MV-4-11 (cell line): ENCODE results near the gene METTL4.
"Not testable (repeated sequence)": the region's sequence is repeated elsewhere in the genome, so short reads cannot be mapped to it uniquely, and the experiment has no call there.

Experiments
- DNase-seq: peaks from one replicate; lab custom pipeline; 2025; lab: John Stamatoyannopoulos, UW

METTL4 gene

DNA sequence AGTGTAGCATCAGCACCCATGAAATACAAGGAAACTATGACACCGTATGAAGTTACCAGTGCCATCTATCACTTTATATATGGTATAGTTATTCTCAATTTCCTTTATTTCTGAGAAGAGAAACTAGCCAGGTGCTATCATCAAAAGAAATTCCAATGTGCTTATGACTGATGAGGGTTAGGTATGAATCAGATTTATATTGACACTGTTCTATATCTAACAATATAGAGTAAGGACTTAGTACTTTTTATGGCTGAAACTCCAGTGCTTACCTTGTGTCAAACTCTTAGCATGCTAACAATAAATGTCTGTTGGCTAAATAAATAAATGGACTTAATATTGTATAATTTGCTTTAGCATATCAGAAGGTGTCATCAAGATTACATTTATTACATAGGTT is 6.9 kb downstream of the METTL4 start:
- DNase-seq = no peak

DNA sequence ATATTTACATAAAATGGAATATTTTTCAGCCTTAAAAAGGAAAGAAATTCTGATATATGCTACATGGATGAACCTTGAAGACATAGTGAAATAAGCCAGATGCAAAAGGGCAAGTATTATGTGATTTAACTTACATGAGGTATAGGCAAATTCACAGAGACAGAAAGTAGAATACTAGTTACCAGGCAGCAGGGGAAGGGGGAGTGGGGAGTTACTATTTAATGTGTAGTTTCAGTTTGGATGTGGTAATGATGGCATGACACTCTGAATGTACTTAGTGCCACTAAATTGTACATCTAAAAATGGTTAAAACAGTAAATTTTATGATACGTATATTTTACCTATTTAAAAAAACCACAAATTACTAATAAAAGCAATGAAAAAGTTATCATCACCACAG is 12.1 kb downstream of the METTL4 start:
- no peak for DNase-seq

DNA sequence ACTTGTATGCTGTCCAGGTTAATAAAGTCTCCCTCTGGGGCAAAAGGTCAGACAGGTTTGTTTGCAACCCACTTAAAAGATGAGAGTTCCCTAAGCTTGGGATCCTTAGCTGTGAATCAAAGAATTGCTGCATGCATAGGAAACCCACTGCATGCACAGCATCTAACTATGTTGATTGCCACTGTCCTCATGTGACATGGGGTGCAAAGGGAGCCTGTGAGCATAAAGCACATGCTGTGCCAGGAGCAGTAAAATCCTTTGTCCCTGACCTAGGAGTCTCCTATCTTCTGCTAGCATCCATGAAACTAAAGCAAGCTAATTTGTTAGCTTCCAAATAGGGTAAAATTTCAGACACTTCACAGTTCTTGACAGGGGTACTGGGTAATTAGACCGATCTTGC is 13.8 kb downstream of the METTL4 start:
- DNase-seq = no peak

DNA sequence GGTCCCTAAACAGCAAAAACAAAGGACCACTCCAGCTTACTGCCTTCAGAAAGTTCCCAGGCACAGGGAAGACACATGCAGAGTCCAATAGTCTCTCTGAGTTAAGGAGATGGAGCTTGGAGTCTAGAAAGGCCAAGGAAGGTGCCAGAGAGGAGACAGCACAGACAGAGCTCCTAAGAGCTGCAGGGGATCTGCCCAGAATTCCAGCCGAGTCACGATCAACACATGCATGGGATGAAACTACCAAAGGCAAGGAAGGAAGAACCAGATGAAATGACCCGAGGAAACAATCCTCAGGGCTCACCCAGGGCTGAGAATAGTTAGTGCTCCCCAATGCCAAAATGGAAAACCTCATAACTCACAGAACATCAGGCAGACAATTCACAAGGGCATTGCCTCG is 15.4 kb downstream of the METTL4 start:
- no peak for DNase-seq

DNA sequence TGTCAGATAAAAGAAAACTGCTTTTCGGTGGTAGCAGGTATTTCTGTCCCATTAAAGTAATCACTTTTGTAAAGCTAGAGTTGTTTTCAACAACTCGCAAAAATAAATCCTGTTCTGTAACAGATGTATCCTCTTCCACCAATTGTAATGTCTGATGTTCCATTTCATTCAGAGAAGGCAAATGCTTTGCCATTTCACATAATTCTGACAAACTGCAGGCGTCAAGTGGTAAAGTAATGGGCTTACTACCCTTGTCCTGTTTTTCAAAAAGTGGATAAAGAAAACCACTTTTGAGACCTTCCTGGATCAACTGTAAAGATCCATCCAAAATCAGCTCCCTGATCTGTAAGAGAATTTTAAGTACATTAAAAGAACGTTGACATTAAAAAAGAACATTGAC is 16.6 kb downstream of the METTL4 start:
- no peak for DNase-seq

DNA sequence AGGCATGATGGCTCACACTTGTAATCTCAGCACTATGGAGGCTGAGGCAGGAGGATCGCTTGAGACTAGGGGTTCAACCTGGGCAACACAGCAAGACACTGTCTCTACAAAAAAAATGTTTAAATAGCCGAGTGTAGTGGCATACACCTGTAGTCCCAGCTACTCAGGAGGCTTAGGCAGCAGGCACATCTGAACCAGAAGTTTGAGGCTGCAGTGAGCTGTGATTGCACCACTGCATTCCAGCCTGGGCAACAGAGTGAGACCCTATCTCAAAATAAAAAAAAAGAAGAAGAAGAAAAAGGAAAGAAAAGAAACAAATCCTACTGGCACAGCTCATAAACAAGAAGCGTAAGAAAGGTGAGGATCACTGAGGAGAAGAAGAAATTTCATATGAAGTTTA is 19.9 kb downstream of the METTL4 start:
- DNase-seq = no peak

DNA sequence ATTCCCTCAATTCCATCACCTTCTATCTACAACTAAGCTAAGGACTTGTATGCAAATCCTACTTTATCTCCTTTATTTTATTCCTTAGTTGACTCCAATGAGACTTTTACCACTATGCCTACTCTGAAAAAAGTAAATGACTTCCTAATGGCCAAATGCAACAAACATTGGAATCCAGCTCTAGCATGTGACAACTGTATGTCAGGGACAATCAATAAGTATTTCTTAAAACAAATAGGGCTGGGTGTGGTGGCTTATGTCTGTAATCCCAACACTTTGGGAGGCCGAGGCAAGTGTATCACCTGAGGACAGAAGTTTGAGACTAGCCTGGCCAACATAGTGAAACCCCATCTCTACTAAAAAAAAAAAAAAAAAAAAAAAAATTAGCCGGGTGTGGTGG is 21.8 kb downstream of the METTL4 start:
- DNase-seq = no peak

DNA sequence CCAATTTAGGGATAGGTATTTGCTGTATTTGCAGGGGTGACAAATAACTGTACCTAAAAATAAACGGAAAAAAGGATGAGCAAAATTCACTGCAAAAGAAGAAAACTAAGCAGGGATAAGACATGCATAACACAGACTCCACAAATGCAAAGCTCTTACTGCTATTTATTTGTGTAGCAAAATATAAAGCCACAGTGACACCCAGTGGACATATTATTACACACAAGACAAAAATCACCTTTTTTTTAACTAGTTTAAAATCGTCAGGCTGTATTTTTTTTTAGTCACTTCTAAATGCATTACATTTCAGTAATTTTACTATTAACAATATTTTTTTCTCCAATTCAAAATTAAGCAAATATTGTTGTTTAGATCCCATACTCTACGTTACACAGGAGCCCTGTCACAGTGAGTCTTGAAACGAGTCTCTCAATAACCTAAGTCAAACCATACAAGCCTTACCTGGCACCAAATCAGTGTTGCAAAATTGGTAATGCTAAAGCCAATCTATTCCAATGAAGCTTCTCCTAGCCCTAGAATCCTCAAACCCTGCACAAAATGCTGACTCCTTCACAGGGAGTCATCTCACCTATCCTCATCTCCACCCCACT is 23.7 kb downstream of the METTL4 start:
- DNase-seq = peak; percentile 50

DNA sequence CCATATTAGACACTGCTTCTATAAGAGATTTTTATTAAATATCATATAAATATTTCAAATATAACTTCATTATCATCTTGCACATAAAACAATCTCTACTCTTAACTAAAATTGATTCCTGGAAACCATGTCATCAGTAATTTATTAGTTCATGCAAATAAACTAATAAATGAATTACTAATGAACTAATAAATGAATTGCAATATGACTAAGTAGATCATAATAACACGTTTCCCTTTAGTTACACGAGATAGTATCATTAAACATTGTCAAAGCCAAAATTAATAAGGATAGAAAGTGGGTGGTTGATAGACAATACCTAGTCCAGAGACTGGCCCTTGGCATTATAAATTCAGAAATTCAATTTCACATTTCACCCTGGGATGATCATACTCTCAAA is 26.1 kb downstream of the METTL4 start:
- DNase-seq = no peak

DNA sequence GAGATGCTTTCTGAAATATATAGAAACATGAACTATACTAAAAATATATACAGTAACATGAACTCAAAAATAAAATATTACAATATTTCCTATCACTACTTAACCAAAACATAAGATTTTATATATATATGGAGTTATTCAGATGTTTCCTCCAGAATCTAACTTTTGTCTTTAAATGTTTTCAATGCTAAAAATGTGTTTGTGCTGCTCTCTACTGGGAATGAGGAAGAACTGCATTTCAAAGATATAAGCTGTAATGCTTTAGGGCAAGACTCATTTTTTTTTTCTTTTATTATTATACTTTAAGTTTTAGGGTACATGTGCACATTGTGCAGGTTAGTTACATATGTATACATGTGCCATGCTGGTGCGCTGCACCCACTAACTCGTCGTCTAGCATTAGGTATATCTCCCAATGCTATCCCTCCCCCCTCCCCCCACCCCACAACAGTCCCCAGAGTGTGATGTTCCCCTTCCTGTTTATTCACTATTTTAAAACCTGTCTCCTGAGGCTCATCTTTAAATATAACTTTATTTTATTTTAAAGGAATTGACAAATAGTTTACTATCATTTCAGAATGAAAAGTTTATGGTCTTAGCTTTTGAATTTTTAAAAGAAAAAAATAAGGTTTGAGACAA is 29.3 kb downstream of the METTL4 start:
- DNase-seq = peak; percentile 38

DNA sequence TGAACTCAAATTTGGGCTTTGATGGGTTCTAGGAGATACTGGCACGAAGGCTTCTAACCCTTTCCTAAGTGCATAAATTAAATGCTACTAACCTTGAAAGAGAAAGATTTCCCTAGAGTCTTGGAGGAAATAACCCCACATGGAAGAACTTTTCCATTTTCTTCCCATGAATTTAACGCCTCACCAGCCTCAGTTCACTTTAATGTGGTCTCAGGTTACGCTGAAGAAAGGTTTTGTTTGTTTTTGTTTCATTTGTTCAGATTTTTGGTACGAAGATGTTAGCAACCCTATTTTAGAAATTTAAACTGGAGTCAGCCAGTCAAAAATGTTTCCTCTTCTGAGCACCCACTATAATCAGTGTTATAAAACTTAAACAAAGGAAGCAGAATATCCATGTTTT is 30.7 kb downstream of the METTL4 start:
- no peak for DNase-seq

DNA sequence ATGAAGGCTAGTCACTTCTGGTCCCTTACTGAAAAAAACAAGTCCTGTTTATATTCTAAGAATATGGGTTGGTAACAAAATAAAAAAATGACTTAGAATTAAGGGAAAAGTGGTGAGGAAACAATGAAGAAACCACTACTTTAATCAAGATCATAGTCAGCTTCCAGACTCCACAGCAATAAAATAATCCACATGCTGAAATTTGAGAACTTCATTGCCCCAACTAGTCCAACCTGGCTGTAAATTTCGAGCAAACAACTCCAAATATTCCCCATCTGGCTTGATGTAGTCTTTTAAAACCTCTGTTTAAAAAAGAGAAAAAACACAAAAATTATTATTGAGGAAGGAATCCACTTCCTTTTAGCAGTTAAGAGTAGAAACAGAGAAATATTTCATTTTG is 32.5 kb downstream of the METTL4 start:
- DNase-seq = no peak

DNA sequence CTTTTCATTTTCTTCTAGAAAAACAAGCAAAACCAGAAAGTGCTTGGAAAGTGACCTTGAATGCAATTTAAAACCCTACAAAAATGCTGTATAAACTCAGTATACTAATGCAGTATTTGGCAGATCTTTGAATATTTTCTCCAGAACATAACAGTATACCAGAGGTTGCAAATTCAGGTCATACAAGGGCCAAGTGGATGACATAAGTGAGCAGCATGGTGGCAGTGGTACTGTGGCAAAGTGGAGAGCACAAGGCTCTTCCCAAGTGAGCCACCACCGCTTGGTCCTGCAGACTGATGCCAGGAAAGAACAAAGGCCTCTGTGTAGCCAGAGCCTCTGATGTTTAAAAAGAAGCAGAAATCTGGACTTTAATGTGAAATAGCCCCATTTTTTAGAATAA is 33.1 kb downstream of the METTL4 start:
- DNase-seq = no peak

DNA sequence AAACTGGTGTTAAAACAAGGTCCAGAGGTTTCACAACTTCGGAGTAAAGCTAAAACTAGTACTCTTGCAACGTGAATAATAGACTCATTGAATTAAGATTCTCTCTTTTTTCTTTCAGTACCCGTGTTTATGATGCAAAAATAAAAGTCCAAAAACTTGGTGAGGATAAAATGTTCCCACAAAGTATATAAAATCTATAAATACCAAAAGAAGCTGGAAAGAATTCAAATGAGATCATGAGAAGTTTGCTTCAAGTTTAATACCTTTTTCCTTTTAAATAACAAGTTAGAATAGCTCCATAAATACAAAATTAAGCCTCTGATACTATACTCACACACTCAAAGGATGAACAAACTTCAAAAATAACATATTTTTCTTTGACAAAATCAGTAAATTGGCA is 34.0 kb downstream of the METTL4 start:
- no peak for DNase-seq

DNA sequence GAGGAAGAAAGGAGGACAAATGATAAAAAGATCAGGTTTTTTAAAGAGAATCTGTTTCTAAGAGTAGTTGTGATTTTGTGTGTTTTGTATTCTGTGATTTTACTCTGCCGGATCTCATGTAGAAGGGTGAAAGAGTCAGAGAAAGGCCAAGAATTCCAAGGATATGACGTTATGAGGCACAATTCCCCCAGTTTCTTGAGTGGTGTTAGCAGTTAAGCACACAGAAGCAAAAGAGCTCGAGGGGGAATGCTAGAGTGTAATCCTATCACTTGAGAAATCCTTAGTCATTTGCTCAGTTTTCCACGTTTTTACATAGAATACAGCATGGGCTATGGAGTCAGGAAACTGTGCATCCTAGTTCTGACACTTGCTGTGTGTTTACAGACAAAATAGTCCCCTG is 34.8 kb downstream of the METTL4 start:
- no peak for DNase-seq

DNA sequence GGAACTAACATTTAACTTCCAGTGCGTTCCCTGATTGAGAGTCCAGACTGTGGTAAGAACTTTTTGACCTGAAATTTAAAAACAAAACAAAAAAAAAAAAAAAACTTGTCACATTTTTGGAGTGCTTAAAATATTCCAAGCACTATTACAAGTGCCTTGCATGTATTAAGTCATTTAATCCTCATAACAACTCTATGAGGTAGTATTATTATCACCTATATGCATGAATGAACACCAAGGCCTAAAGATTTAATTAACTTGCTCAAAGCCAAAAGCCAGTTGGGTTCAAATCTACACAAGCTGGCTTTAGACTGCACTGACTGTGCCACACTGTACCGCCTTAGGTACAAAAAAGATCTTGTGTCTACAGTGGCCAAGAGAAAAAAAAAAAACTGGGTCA is 35.2 kb downstream of the METTL4 start:
- DNase-seq = no peak

DNA sequence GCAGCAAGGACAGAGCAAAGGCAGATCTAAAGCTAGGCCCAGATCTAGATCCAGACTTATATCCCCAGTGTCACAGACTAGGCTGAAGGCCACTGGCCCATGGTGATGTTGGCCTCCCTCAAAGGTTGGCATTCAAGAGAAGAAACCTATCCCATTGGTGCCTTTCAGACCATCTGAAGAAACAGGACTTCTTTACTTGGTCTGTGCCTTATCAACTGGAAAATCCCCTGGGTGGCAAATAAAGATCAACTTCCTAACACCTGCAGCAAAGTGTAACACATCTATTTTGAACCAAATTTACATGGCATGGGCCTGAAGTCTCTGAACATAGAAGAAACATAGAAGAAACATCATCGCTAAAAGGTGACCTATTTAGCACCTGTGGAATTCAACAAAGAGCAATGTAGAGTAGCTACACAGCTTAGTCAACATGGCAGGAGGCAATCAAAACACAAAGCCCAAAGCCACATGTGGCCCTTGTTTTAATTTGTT is 35.8 kb downstream of the METTL4 start:
- DNase-seq = no peak

DNA sequence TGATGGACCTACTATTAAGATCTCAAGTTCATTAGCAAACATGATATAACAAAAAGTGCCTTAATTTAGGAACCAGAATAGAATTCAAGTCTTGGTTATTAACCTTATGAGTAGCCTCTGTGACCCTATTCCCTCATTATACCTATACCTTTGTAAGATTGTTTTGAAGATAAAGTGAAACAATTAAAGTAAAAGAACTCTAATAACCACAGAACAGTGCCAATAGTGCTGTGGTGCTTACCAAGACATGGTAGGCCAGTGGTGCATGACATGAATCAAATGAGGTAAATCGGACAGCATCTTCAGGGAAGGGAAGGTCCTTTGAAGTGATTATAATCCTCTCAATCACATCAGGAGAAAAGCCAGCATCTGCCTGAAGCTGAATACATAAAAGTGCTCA is 36.4 kb downstream of the METTL4 start:
- no peak for DNase-seq

DNA sequence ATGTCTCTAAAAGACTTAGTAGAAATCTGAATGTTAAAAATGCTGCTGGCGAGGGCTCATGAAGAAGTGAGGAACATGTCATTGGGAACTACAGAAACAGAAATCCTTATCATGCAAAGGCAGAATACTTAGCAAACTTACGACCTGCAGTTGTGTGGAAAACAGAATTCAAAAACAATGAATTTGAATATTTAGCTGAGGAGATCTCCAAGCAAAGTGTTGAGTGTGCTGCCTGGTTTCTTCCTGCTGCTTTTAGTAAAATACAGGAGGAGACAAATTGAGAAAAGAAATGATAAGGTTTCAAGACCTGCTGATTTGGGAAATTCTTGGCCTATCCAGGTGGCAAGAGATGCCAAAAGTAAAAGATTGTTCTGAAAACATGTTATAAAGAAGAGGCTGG is 38.5 kb downstream of the METTL4 start:
- no peak for DNase-seq

DNA sequence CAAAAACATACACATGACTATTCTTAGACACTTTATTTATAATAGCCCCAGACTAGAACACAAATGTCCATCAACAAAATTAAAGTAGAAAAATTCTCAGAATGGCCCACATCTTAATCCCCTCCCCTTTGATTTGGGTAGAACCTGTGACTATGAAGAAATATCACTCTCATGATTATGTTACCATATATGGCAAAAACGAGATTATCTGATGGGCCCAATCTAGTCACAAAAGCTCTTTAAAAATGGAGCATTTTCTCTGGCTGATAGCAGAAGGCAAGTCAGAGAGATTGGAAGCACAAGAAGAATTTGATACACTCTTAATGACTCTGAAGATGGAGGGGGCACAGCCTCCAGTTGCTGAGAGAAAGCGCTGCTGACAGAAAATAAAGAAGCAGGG is 39.6 kb downstream of the METTL4 start:
- no peak for DNase-seq

DNA sequence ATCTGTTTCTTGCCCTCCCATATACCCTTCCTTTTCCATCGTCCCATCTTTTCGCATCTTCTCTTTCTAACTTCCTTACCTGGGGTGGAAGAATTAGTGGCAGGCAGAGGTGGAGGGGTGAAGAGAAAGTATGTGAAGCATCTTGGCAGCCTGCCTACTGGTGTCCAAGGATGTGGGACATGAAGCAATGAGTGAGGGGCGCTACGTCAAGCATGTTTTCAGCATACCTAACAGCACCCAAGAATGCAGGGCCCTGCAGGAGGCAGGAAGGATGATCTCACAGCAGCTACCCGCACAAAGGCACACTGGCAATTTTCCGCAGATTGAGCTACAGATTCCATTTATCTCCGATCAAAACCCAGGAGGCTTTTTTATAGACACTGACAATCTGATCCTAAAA is 42.2 kb downstream of the METTL4 start:
- DNase-seq = no peak

DNA sequence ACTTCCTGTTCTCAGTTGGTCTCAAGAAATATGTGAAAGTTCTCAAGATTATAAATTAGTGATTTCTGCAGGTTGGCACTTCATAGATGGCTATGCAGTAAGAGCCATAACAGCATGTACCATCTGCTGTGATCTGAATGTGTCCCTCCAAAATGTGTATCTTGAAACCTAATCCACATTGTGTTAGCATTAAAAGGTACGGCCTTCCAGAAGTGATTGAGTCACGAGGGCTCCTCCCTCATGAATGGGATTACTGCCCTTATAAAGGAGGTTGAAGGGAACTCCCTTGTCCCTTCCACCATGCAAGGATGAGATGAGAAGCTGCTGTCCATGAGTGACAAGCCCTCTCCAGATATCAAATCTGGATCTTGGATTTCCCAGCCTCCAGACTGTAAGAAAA is 45.0 kb downstream of the METTL4 start:
- DNase-seq = no peak

DNA sequence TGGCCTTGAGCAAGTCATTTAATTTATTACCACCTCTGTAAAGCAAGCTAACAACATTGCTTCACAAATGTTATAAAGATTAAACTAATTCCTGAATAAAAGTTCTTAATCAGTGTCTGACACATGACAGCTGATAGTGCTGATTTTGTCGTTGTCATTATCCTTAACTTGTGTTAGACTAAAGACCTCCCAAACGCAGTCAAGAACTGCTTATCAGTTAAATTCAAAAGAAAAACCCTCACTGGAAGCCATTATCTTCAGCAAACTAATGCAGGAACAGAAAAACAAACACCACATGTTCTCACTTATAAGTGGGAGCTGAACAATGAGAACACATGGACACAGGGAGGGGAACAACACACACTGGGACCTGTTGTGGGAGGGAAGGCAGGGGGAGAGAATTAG is 46.5 kb downstream of the METTL4 start:
- DNase-seq = not testable (repeated sequence)

DNA sequence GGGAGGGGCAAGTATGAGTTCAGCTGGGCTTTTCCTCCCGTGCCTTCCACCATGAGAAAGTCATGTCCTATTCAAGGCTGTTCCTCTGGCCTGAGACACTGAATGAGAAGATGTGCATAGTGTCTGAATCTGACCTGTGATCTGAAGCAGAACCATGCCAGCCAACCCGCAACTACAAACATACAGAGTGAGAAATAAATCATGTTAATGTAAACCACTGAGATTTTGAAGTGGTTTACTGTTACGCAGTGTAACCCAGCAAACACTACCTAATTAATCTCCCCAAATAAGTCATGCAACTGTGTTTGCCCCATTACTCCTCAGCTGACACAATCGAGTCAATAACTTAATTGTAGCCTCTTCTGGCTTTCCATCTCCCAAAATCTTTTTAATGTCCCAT is 49.2 kb downstream of the METTL4 start:
- no peak for DNase-seq
